PFSK-1 (cell line): ENCODE measurements around the gene AP2A2.

Experiments used
- POLR2AphosphoS5 ChIP-seq: IDR thresholded peaks from 2 replicates; pipeline ENCODE4 v1.6.1; 2012; ENCODE audit warnings: low read depth, mild to moderate bottlenecking, control low read depth, low read length, moderate library complexity
- SIN3A ChIP-seq: IDR thresholded peaks from 2 replicates; pipeline ENCODE4 v1.6.1; 2012; ENCODE audit warnings: mild to moderate bottlenecking, low read length, moderate library complexity, borderline replicate concordance; ENCODE audit not compliant: insufficient read depth
- TAF1 ChIP-seq: IDR thresholded peaks from 2 replicates; pipeline ENCODE4 v1.6.1; 2012; ENCODE audit warnings: low read length, control low read depth, borderline replicate concordance; ENCODE audit not compliant: insufficient read depth

- TF ChIP-seq SIN3A (no peak), POLR2AphosphoS5 (no peak), TAF1 (no peak)
These were observed 73.3 kb downstream of the AP2A2 start for GRCh38 chr11:999009-999408.
